Activated naive CD4-positive, alpha-beta T cell treated with anti-CD3 and anti-CD28 coated beads, Interleukin-2, amount 50 U/mL, for 72 hours (primary cell): Measurements from ENCODE around the gene PTPRG. TPM values are rescaled to one million over a fixed set of nuclear protein-coding genes. Genes with fewer than 3 reads are reported as not detected.

Experiments
- ATAC-seq, 2 donors: fragments of 150-1000 bp; cut with Tn5 transposase; 2 replicates each; pipeline ENCODE4 v1.10.0; 2021; ENCODE audit warnings: mild to moderate bottlenecking in 2 of 2, moderate library complexity in 2 of 2
- DNase-seq, 2 donors: peaks; one replicate each; pipeline ENCODE4 v3.0.0; 2021 to 2022; ENCODE audit warnings: low spot score in 2 of 2
- H3K27ac Mint-ChIP-seq, 2 donors: one replicate each; pipeline ENCODE4 v1.8.0; 2022; ENCODE audit warnings: mild to moderate bottlenecking in 2 of 2, mixed read lengths in 2 of 2
- H3K36me3 Mint-ChIP-seq, 2 donors: one replicate each; pipeline ENCODE4 v1.8.0; 2022; ENCODE audit warnings: mixed read lengths in 2 of 2
- H3K9me3 Mint-ChIP-seq, 2 donors: one replicate each; pipeline ENCODE4 v1.8.0; 2022; ENCODE audit warnings: mixed read lengths in 2 of 2
- total RNA-seq, 2 donors: library from RNA; stranded (reverse); gene quantifications; one replicate each; pipeline ENCODE4 v1.2.3, GENCODE V29; 2022

Gene PTPRG
- total RNA-seq, 2 donors from 2014 or later, result 0.11 to 0.45 TPM

DNA sequence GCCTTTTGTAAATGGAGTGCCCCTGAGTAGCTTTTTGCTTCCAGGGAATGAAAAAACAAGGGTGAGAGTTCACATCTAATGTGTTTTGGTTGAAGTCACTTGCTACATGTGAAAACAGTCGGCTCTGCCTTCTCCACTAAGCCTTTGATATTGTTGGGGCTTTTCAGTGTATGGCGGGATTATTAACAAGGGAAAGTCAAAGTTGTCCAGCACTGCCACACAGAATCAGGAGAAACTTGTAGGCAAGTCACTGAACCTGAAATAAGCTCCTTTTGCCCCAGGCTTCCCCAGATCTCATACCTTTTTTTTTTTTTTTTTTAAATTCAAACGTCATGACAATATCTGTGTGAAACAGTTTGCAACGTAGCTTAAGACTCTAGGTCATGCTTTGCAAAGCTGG is 564.0 kb downstream of the PTPRG start:
- no peaks in the 10 kb centered on the region for H3K36me3 Mint-ChIP-seq
- DNase-seq (no peak), ATAC-seq (no peak)
- H3K9me3 Mint-ChIP-seq, result peaks cover 0 to 6% of the 10 kb centered on the region in 2 donors
- H3K27ac Mint-ChIP-seq, result no peak overlapping the region

DNA sequence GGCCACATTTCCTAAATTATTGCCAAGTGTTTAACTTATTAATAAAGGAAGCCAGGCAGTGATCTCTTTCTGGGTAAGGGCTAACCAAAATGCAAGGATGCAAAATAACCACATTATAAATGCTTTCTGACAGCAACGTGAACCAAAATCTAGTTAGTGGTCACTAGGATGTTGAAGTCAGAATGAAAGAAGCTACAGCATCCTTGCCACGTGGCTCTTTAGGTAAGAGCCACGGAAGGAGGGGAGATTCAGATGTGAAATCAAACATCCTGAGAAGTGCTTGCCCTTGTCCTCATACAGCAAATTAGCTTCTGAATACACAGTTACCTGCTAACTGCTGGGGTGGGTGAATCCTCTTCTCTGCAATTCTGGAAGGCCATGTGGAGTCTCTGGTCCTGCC is 565.7 kb downstream of the PTPRG start:
- peaks cover 0 to 6% of the 10 kb centered on the region in 2 donors for H3K9me3 Mint-ChIP-seq
- H3K27ac Mint-ChIP-seq, result no peak overlapping the region
- DNase-seq (no peak), ATAC-seq (no peak)
- no peaks in the 10 kb centered on the region for H3K36me3 Mint-ChIP-seq

DNA sequence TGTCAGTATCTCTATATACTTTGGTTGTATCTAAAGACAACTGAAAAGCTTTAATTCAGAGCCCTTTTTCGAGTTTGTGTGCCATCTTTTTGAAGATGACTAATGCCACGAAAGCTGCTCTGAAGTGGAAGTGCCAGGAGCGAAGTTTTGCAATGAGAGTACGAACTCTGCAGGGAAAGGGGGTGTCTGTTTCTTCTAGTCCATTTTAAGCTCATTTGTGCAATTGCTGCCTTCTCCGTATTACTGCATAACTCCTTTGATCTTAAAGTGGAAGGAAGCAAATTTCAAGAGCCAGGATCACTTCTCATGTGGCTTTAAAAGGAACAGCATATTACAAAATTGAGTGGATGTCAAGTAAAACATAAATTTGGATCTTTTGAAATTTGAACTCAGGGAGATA is 566.7 kb downstream of the PTPRG start:
- ATAC-seq, result no peak

DNA sequence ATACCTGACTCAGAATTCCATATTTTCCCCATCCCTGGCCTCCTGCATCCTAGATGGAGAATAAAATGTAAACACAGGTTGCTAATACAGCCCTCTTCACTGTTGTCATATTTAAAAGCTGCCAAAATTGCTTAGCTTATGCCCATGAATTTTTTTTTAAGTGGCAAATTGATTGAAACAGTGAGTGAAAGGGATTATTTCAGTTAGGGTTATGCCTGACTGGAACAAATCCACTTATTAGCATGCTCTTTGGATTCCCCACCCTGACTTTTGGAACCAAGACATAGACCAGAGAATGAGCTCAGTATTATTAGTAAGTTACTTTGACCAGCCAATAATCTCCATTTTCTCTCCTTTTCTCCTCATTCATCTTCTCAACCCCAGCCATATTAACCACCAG is 567.3 kb downstream of the PTPRG start:
- DNase-seq, result no peak
- no peak for ATAC-seq
- H3K36me3 Mint-ChIP-seq, result no peaks in the 10 kb centered on the region
- H3K27ac Mint-ChIP-seq, result no peak overlapping the region
- H3K9me3 Mint-ChIP-seq, result peaks cover 0 to 6% of the 10 kb centered on the region in 2 donors

More for the DNA sequence above, 566.7 kb downstream of the PTPRG start:
- DNase-seq, result no peak
- no peak overlapping the region for H3K27ac Mint-ChIP-seq
- H3K9me3 Mint-ChIP-seq, result peaks cover 0 to 6% of the 10 kb centered on the region in 2 donors
- H3K36me3 Mint-ChIP-seq, result no peaks in the 10 kb centered on the region

DNA sequence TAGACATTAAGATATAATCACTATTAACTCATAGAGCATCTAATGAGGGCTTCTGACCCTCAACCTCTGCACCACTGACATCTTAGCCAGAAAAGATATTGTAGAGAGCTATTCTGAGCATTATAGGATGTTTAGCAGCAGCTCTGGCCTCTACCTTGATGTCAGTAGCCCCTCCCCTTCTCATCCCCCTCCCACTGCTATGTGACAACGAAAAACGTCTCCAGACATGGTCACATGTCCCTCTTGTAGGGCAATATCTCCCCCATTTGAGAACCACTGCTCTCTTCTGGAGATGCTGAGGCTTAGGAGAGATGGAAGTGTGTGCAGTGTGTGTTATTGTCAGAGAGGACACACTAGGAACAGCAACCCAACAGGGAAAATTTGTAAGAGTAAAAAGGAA is 569.7 kb downstream of the PTPRG start:
- Mint-ChIP-seq H3K27ac (no peak overlapping the region), H3K9me3 (peaks cover 1 to 3% of the 10 kb centered on the region in 2 donors), H3K36me3 (no peaks in the 10 kb centered on the region)
- ATAC-seq, result no peak
- DNase-seq, result no peak

DNA sequence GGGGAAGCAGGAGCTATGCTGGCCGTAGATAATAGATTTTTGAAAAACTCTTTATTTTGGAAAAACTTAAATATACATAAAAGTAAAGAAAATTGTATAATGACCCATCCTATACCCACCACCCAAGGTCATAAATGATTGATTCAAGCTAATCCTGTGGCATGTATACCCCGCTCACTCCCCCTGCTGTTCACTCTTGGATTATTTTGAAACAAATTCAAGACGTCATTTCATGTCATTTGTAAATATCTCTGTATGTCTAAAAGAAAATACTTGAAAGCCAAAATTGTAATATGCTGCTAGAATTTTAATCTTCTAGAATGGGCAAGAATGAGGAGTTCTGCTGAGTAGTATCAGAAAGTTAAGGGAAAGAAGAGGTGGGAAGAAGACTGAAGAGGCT is 570.2 kb downstream of the PTPRG start:
- ATAC-seq, result no peak
- H3K36me3 Mint-ChIP-seq, result no peaks in the 10 kb centered on the region
- H3K27ac Mint-ChIP-seq, result no peak overlapping the region
- H3K9me3 Mint-ChIP-seq, result peaks cover 5 to 6% of the 10 kb centered on the region in 2 donors
- DNase-seq, result no peak

DNA sequence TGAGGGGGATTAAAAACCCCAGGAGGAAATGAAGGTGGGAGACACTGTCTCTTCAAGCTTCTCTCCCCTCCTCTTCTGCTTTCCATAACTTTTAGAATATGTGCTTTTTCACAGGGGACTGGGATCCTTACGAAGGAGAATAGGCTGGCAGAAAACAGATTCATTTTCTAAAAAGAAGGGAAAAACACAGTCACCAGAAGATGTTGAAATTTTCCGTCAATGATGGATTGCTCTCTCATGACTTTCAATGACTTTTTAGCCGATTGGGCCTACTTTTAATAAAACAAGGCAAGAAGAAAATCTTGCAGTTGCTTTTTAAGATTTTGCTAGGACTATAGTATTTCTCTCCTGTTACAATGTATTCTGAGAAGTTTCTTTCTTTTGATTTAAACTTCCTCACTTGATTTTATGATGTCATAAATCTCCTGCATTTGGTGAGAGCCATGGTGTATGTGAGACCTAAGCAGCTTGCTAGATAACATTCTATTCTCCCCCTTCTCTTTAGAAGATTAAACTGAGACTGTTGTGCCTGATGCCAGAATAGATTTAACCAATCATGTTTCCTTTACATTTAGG is 570.7 kb downstream of the PTPRG start:
- H3K9me3 Mint-ChIP-seq, result peaks cover 5 to 6% of the 10 kb centered on the region in 2 donors
- ATAC-seq (no peak), DNase-seq (no peak)
- H3K36me3 Mint-ChIP-seq, result no peaks in the 10 kb centered on the region
- H3K27ac Mint-ChIP-seq, result no peak overlapping the region

DNA sequence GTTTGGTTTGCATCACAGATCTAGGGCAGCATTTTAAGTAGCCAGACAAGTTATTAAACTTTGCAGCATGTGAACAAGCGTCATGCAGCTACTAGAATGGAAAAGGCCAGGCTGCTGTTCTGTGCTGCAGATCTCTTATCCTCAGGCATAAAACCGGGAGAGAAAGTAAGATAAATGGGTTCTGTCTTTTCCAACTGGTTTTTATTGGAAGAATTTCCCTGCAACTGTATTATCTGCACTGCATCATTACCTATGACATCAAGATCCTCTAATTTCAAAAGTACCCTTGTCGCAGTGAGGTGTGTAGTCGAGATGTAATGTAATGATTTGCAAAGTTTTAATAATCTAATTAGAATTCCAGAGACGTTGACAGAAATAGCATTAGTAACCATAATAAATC is 571.6 kb downstream of the PTPRG start:
- DNase-seq (no peak), ATAC-seq (no peak)
- H3K9me3 Mint-ChIP-seq, result peaks cover 5 to 6% of the 10 kb centered on the region in 2 donors
- no peaks in the 10 kb centered on the region for H3K36me3 Mint-ChIP-seq
- no peak overlapping the region for H3K27ac Mint-ChIP-seq

DNA sequence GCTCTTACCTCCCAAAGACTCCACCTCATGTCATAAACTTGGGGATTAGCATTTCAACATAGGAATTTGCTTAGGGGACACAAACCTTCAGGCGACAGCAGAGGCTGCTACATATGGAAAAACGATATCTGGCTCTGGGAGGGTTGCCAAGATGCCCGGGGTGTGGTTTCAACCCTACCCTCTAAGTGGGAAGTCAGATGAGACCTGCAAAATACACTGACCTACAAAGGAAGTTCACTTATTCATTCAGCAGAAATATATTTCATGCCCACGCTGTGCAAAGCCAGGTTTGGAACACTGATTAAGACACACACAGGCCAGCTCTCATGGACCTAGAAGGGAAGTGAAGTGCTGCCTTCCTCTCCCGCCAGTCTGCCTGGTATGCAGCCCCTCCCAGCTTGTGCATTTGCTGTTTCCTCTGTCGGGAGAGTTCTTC is 572.7 kb downstream of the PTPRG start:
- Mint-ChIP-seq H3K36me3 (no peaks in the 10 kb centered on the region), H3K9me3 (peaks cover 5 to 6% of the 10 kb centered on the region in 2 donors), H3K27ac (no peak overlapping the region)
- DNase-seq, result no peak
- no peak for ATAC-seq

DNA sequence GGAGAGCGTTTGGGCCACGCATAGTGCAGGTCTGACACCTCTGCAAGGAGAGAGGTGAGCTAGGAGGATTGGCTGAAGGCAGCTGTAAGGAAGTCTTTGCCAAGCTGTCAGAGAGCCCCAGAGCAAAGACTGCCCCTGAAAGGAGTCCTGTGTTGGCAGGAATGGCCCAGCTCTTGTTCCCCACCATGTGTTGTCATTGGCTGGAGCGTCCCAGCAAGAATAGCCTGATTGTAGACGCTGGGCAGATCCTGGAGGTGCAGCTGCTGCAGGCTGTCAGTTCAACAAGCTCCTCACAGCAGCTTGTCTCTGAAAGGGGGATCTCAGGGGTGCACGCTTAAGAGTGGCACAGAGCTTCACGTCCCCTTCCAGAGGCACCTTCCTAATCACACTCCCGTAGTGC is 574.4 kb downstream of the PTPRG start:
- no peak for ATAC-seq
- Mint-ChIP-seq H3K36me3 (no peaks in the 10 kb centered on the region), H3K9me3 (peaks cover 4 to 5% of the 10 kb centered on the region in 2 donors), H3K27ac (no peak overlapping the region)
- DNase-seq, result no peak

DNA sequence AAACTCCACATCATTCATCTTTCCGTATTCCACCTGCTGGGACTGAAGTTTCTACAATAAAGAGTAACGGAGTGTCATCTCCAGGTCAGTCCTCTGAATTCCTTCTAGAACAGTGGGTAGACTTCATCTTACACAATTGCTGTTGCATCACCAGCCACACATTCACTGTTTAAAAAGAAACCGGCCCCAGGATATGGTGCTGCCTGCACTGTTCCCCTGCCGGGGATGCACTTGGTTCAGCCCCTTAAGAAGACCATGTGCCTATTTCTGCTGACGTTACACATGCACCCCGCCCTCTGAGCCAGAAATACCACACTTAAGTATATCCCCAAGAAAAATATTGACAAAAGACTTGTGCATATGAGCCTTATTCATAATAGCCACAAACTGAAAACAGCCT is 578.6 kb downstream of the PTPRG start:
- no peak for ATAC-seq
- no peak for DNase-seq
- Mint-ChIP-seq H3K27ac (no peak overlapping the region), H3K9me3 (peaks cover 4 to 5% of the 10 kb centered on the region in 2 donors), H3K36me3 (no peaks in the 10 kb centered on the region)

DNA sequence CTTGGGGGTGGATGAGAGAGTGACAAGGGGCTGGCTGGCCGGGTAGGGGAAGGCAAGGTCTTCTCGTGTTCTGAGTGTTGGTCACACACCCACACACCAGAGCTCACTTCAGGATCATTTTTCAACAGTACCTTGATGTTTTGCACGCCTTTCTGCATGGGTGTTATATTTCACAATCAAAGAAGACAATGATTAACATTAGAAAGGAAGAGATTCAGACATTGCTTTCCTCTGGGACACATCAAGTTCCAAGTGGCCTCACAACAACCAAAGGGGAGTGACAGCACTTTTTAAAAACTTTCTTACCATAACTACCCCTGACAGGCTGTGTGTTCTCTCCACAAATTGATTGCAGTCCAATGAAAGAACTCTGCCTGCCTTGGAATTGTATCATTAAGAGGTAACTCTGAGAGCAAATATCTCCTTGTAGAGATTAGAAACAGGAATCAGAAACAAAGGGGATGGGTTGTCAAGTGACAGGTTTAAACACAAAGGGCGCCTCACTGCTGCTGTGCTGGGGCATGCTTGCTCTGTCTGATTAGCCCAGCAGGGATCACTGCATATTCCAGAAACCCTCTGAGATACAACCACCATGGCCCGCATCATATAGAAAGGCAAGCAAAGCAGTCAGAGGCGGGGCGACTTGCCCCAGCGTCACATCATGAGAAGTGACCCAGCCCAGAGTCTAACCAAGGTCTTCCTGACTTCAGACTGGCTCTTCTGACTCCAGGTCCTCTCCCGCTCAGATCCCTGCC is 581.1 kb downstream of the PTPRG start:
- ATAC-seq (no peak), DNase-seq (no peak)
- no peaks in the 10 kb centered on the region for H3K36me3 Mint-ChIP-seq
- peaks cover 0 to 6% of the 10 kb centered on the region in 2 donors for H3K9me3 Mint-ChIP-seq
- H3K27ac Mint-ChIP-seq, result no peak overlapping the region

DNA sequence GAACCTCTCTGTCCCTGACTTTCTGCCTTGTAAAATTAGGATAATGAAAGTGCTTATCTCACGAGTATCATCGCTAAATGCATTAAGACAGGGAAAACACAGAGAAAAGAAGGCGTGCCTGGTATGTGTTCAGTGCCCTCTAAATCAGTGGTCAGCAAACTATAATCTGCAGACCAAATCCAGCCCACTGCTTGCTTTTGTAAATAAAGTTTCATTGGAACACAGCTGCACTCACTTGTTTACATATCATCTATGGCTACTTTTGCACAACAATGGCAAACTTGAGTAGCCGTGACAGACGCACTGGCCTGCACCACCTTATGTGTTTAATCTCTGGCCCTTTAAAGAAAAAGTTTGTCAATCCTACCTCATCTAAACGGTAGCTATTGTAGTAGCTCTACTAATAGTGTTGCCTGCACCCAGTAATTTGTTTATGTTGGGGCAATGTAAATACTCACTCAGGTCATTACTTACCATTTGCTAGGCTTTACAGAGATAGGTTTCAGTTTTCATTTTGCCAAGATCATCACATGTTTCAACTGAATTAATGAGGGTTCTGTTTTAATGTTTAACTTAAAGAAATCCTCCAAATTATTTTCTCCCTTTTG is 582.6 kb downstream of the PTPRG start:
- no peak for DNase-seq
- Mint-ChIP-seq H3K9me3 (peaks cover 0 to 6% of the 10 kb centered on the region in 2 donors), H3K27ac (no peak overlapping the region), H3K36me3 (no peaks in the 10 kb centered on the region)
- ATAC-seq, result no peak

DNA sequence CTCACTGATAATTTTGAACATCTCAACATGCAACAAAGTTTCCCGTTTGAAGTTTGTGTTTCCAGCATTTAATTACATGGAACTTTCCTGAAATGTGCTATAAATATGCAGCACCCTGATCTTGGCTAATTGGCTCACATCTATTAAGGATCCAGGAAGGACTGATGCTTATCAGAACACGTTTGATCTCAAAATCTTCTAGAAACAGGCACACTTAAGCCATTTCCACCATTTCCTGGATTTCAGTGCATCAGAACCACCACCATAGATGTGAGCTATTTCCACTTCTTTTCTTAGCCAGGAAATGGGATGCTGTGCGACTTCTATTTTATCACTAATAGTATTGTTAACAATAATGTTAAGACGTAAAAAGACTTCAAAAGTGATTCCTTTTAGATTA is 583.1 kb downstream of the PTPRG start:
- DNase-seq, result no peak
- peaks cover 0 to 6% of the 10 kb centered on the region in 2 donors for H3K9me3 Mint-ChIP-seq
- ATAC-seq, result no peak
- H3K36me3 Mint-ChIP-seq, result no peaks in the 10 kb centered on the region
- no peak overlapping the region for H3K27ac Mint-ChIP-seq

DNA sequence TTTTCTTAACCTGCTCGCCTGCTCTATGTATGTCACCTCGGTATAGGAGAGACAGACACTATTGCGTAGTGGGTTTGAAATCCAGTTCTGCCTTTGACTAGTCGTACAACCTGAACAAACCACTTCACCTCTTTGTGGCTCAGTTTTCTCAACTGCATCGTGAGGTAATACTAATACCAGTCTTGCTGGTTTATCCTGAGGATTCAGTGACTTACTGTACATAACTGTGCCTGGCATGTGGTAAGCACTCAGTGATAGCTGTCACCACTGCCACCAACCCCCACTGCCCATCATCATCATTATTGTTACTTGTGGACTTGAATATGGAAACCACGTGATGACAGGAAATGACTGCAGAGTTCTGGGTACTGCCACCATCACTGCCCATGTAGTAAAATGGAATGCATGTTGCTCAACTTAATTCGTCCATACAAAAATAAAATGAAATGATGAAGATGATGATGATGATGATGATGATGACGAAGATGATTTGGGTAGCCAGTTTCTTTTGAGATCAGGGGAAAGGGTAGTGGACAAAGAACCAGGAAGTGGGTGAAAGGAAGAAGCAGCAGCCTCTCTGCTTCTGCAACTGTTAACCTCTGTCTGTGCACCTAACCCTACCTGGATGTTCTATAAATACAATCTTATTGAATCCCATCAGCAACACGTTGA is 583.9 kb downstream of the PTPRG start:
- no peaks in the 10 kb centered on the region for H3K36me3 Mint-ChIP-seq
- peaks cover 0 to 6% of the 10 kb centered on the region in 2 donors for H3K9me3 Mint-ChIP-seq
- H3K27ac Mint-ChIP-seq, result no peak overlapping the region
- no peak for ATAC-seq
- no peak for DNase-seq

DNA sequence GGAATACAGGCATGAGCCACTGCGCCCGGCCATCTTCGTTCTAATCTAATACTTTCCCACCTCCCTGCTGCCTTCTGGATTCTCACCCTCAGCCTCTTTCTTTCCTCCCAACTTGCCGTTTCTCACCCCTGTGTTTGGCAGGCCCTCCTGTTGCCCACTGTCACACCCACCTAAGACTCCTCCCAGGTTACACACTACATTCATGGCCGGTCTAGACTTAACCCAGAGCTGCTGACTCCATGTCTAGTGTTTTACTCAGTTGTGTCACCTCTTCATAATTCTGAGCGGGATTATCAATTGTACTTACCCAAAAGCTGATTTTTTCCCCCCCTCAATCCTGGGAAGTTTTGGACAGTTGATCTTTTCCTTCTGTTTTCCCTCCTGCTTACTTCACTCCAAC is 588.2 kb downstream of the PTPRG start:
- H3K9me3 Mint-ChIP-seq, result peaks cover 0 to 6% of the 10 kb centered on the region in 2 donors
- no peak for DNase-seq
- H3K27ac Mint-ChIP-seq, result no peak overlapping the region
- H3K36me3 Mint-ChIP-seq, result no peaks in the 10 kb centered on the region
- no peak for ATAC-seq

DNA sequence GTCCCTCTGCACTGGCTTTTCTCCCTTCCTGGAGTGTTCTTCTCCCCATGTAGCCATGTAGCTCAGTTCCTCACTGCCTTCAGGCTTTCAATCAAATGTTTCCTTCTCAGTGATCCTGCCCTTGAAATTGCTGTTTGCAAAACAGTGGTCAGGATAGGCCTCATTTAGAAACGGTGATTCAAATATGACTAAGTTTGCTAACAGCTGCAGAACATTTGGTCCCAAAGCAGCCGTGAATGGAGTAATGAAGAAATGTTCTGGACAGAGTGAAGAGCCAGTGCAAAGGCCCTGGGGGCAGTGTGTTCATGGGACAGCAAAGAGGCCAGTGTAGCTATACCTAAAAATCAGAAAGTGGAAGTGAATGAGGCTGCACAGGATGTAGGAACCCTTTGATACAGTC is 588.6 kb downstream of the PTPRG start:
- Mint-ChIP-seq H3K27ac (no peak overlapping the region), H3K36me3 (no peaks in the 10 kb centered on the region), H3K9me3 (peaks cover 0 to 6% of the 10 kb centered on the region in 2 donors)
- ATAC-seq (no peak), DNase-seq (no peak)
